CD4-positive, alpha-beta T cell (primary cell): ENCODE results near the gene ALPG. TPM values are rescaled to one million over a fixed set of nuclear protein-coding genes. Genes with fewer than 3 reads are reported as not detected.

Experiments
- ATAC-seq: fragments of 200-7000 bp; cut with Tn5 transposase; one replicate; pipeline ENCODE4 v1.10.0; 2022; ENCODE audit warnings: mild to moderate bottlenecking; ENCODE audit not compliant: poor library complexity
- CTCF ChIA-PET: fragments of 350-600 bp; sonication (Branson Sonifier 250); formaldehyde crosslinking; loops from one replicate; lab custom pipeline; 2021; ENCODE audit warnings: antibody characterized with exemption, inconsistent platforms; lab: Charles Lee
- POLR2A ChIA-PET: fragments of 350-600 bp; sonication (Branson Sonifier 250); formaldehyde crosslinking; loops from one replicate; lab custom pipeline; 2021; ENCODE audit warnings: antibody characterized with exemption, inconsistent platforms; lab: Charles Lee
- DNase-seq, 14 experiments: peaks; one replicate each; pipeline ENCODE4 v3.0.0-alpha.2; 2013 to 2020; ENCODE audit warnings: mixed read lengths in 2 of 14
- H3K27ac ChIP-seq, 2 donors: one replicate each; pipeline versions ENCODE4 v1.5.1 to v1.7.0; 2013; ENCODE audit warnings: low read length in 2 of 2, low read depth in 1 of 2, mild to moderate bottlenecking in 1 of 2
- H3K27me3 ChIP-seq, 2 experiments: 1 replicate in 1 of 2; 2 replicates in 1 of 2; pipeline versions ENCODE4 v1.6.1 to v1.7.0; 2013; ENCODE audit warnings: low read length in 2 of 2, control low read depth in 1 of 2, mild to moderate bottlenecking in 1 of 2, moderate library complexity in 1 of 2; ENCODE audit not compliant: insufficient read depth in 2 of 2, control insufficient read depth in 1 of 2
- H3K36me3 ChIP-seq: one replicate; pipeline ENCODE4 v1.6.1; 2013; ENCODE audit warnings: low read length, control low read depth; ENCODE audit not compliant: insufficient read depth
- H3K4me1 ChIP-seq: one replicate; pipeline ENCODE4 v1.6.1; 2013; ENCODE audit warnings: low read length, control low read depth; ENCODE audit not compliant: insufficient read depth
- H3K4me3 ChIP-seq: one replicate; pipeline ENCODE4 v1.5.1; 2013; ENCODE audit warnings: mild to moderate bottlenecking, low read length, moderate library complexity
- H3K9me3 ChIP-seq, 2 experiments: 1 replicate in 1 of 2; 2 replicates in 1 of 2; pipeline versions ENCODE4 v1.6.1 to v1.7.0; 2013; ENCODE audit warnings: low read length in 2 of 2, mild to moderate bottlenecking in 2 of 2, control low read depth in 1 of 2, moderate library complexity in 1 of 2; ENCODE audit not compliant: control insufficient read depth in 1 of 2, insufficient read depth in 1 of 2
- H3K27ac Mint-ChIP-seq: one replicate; pipeline ENCODE4 v1.8.0; 2020; ENCODE audit warnings: mixed read lengths
- H3K27me3 Mint-ChIP-seq: one replicate; pipeline ENCODE4 v1.8.0; 2021; ENCODE audit warnings: mixed read lengths
- H3K36me3 Mint-ChIP-seq: one replicate; pipeline ENCODE4 v1.8.0; 2021; ENCODE audit warnings: low read depth, mixed read lengths
- H3K4me1 Mint-ChIP-seq: one replicate; pipeline ENCODE4 v1.8.0; 2021; ENCODE audit warnings: low read depth, mixed read lengths
- H3K4me3 Mint-ChIP-seq: one replicate; pipeline ENCODE4 v1.8.0; 2020; ENCODE audit warnings: mild to moderate bottlenecking, mixed read lengths
- H3K9me3 Mint-ChIP-seq: one replicate; pipeline ENCODE4 v1.8.0; 2020; ENCODE audit warnings: mixed read lengths
- intact Hi-C, 2 experiments: fragments of 100-400 bp; cut with DNase I in 1 of 2; cut with micrococcal nuclease in 1 of 2; formaldehyde crosslinking; loops; one replicate each; pipeline versions ENCODE4 v1.15.1 to v1.9.0; 2023 to 2025; cut with DNase I, micrococcal nuclease
- total RNA-seq, 174 experiments: library from RNA in 2 of 174; stranded (reverse) in 2 of 174; gene quantifications; one replicate each; pipeline ENCODE4 v1.2.3 and lab custom pipeline; 2021 to 2026
- TF ChIP-seq, protein P1 (sequence below): fragments of 200-600 bp; IDR thresholded peaks from one replicate; pipeline ENCODE4 v1.8.0; 2022; ENCODE audit warnings: antibody characterized with exemption, mild to moderate bottlenecking

Gene ALPG
- total RNA-seq, 2 experiments from 2014 or later = not detected

DNA sequence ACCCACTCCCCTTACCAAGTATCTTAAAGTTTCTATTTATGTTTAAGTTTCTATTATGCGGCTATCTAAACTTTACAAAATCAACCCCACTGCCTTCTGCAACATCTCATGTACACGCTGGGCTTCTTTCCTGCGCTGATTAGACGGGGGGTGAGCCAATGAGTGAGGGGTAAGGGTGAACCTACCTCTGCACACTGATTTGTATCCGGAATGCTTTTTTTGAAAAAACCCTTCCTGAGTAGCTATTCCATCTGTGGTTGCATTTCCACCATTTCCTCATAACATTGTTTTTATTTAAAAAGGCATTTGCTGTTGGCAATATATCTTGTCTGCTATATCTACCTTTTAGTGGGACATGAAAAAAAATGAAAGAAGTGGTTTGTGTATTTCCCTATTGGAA lies 6.3 kb downstream of the ALPG start:
- ATAC-seq = no peak
- Mint-ChIP-seq H3K27me3 (peaks cover 51% of the 10 kb centered on the region), H3K27ac (no peak overlapping the region), H3K4me1 (peaks cover 12% of the 10 kb centered on the region), H3K36me3 (no peaks in the 10 kb centered on the region), H3K4me3 (no peak overlapping the region), H3K9me3 (no peaks in the 10 kb centered on the region)
- Histone ChIP-seq H3K4me3 (no peak overlapping the region), H3K27ac (no peak overlapping the region), H3K9me3 (no peaks in the 10 kb centered on the region), H3K36me3 (no peaks in the 10 kb centered on the region), H3K4me1 (no peaks in the 10 kb centered on the region), H3K27me3 (peaks cover 9 to 23% of the 10 kb centered on the region in 2 experiments)
- POLR2A ChIA-PET = no interaction called here
- CTCF ChIA-PET = no interaction called here
- no peak for DNase-seq
- TF ChIP-seq, protein P1, sequence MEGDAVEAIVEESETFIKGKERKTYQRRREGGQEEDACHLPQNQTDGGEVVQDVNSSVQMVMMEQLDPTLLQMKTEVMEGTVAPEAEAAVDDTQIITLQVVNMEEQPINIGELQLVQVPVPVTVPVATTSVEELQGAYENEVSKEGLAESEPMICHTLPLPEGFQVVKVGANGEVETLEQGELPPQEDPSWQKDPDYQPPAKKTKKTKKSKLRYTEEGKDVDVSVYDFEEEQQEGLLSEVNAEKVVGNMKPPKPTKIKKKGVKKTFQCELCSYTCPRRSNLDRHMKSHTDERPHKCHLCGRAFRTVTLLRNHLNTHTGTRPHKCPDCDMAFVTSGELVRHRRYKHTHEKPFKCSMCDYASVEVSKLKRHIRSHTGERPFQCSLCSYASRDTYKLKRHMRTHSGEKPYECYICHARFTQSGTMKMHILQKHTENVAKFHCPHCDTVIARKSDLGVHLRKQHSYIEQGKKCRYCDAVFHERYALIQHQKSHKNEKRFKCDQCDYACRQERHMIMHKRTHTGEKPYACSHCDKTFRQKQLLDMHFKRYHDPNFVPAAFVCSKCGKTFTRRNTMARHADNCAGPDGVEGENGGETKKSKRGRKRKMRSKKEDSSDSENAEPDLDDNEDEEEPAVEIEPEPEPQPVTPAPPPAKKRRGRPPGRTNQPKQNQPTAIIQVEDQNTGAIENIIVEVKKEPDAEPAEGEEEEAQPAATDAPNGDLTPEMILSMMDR = no peak
- intact Hi-C loops = no loop called here

DNA sequence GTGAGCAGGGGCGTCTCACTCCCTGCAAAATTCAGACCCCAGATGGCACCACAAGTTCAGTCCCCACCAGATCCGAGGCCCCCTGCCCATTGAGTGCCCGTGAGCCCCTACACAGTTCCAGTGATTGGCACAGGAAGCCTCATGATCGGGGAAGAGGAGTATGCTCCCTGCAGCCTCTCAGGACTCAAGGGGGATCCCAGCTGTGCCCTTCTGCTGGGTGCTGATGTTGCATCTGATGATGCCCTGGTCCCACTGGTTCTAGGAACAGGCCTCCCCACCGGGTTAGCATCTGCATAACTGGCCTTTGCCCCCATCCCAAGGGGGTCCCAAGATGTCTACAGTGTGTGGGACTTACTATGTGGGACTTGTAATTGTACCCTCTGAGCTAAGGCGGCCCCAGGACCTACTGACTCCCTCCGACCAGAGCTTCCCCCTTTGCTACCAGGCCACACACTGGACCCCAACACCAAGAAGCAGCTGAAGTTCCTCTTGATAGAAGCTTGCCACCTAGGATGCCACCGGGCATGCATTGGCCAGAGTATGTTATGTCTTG lies 8.6 kb downstream of the ALPG start:
- no peak overlapping the region for H3K4me3 Mint-ChIP-seq
- H3K36me3 ChIP-seq = no peaks in the 10 kb centered on the region
- H3K4me1 ChIP-seq = peaks cover 14% of the 10 kb centered on the region
- no peak overlapping the region for H3K4me3 ChIP-seq
- TF ChIP-seq, protein P1 = no peak
- ChIA-PET CTCF (no interaction called here), POLR2A (no interaction called here)
- H3K27ac ChIP-seq = no peak overlapping the region
- H3K9me3 Mint-ChIP-seq = no peaks in the 10 kb centered on the region
- H3K27ac Mint-ChIP-seq = no peak overlapping the region
- no peaks in the 10 kb centered on the region for H3K36me3 Mint-ChIP-seq
- H3K9me3 ChIP-seq = peaks cover 0 to 9% of the 10 kb centered on the region in 2 experiments
- H3K27me3 Mint-ChIP-seq = peaks cover 65% of the 10 kb centered on the region
- intact Hi-C loops = no loop called here
- no peak for ATAC-seq
- no peak for DNase-seq
- H3K4me1 Mint-ChIP-seq = peaks cover 18% of the 10 kb centered on the region
- H3K27me3 ChIP-seq = peaks cover 32 to 40% of the 10 kb centered on the region in 2 experiments

DNA sequence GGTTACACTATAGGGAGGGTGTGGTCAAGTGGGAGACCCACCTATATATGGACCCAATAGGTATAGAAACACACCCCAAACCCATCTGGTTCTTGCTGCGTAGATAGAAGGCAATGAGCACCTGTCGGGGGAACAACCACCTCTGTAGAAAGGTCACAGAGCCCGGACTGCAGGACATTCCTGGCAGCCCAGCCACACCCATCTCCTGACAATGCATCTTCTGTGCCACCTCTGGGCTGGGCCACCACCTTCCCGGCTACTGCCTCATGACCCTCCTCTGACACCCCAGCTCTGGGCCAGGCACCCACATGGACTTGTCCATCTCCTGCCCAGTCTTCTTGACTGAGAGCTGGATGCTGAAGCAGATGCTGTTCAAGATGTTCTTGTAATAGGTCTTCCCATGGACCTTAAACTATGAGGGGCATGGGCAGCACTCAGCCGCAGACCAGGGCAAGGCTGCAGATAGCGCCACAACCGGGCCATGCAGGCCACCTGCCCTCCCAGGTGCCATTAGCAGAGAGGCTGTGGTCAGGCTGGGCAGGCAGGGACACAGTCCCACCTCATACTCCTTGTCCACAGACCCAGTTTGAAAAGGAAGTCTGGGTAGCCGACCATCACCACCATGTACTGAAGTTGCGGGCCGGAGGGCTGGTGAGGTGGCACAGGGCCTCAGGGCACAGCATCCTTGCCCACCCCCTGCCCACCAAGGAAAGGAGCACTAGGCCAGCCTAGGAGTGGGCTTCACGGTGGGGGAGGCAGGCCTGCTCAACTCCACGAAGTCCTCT lies 9.3 kb downstream of the ALPG start:
- ChIA-PET POLR2A (no interaction called here), CTCF (no interaction called here)
- Mint-ChIP-seq H3K27ac (no peak overlapping the region), H3K27me3 (peaks cover 61% of the 10 kb centered on the region), H3K9me3 (no peaks in the 10 kb centered on the region), H3K4me1 (peaks cover 18% of the 10 kb centered on the region), H3K4me3 (no peak overlapping the region), H3K36me3 (no peaks in the 10 kb centered on the region)
- Histone ChIP-seq H3K27ac (no peak overlapping the region), H3K4me1 (peaks cover 19% of the 10 kb centered on the region), H3K4me3 (no peak overlapping the region), H3K9me3 (peaks cover 0 to 10% of the 10 kb centered on the region in 2 experiments), H3K36me3 (no peaks in the 10 kb centered on the region), H3K27me3 (peaks cover 37 to 40% of the 10 kb centered on the region in 2 experiments)
- DNase-seq = no peak
- TF ChIP-seq, protein P1 = no peak
- no peak for ATAC-seq
- intact Hi-C loops = no loop called here
